Right atrium auricular region (tissue), 2 donors: ENCODE measurements around the gene GDNF. TPM values are rescaled to one million over a fixed set of nuclear protein-coding genes. Genes with fewer than 3 reads are reported as not detected.

Experiments
- DNase-seq: peaks from one replicate; pipeline ENCODE4 v3.0.0-alpha.2; 2019; ENCODE audit warnings: low spot score
- H3K27ac ChIP-seq, 2 donors: fragments of 200-600 bp; sonication (generic); 1 replicate in 1 of 2; 2 replicates in 1 of 2; pipeline ENCODE4 v1.5.1; 2016 to 2019
- H3K27me3 ChIP-seq, 2 donors: fragments of 200-600 bp; sonication (generic); one replicate each; pipeline versions ENCODE4 v1.5.1 to v1.6.0; 2017 to 2019
- H3K36me3 ChIP-seq: fragments of 200-600 bp; sonication (generic); one replicate; pipeline ENCODE4 v1.5.1; 2016
- H3K4me1 ChIP-seq, 2 donors: fragments of 200-600 bp; sonication (generic); one replicate each; pipeline versions ENCODE4 v1.5.1 to v1.6.0; 2017 to 2019
- H3K4me3 ChIP-seq, 2 donors: fragments of 200-600 bp; sonication (generic); 1 replicate in 1 of 2; 2 replicates in 1 of 2; pipeline ENCODE4 v1.5.1; 2017 to 2019; ENCODE audit warnings: mild to moderate bottlenecking in 1 of 2, moderate library complexity in 1 of 2
- H3K9me3 ChIP-seq, 2 donors: fragments of 200-600 bp; sonication (generic); one replicate each; pipeline ENCODE4 v1.5.1; 2019
- CTCF ChIP-seq, 2 donors: fragments of 200-600 bp; sonication (generic); IDR thresholded peaks; one replicate each; pipeline ENCODE4 v1.5.1; 2019; ENCODE audit warnings: antibody characterized with exemption in 2 of 2
- total RNA-seq, 2 donors: library from RNA; depleted of rRNA; stranded (reverse); fragments of >200 nt; gene quantifications; one replicate each; pipeline ENCODE4 v1.1.0, GENCODE V29; 2016

GDNF gene
- total RNA-seq, 2 donors from 2014 or later: 0.19 to 0.31 TPM

DNA sequence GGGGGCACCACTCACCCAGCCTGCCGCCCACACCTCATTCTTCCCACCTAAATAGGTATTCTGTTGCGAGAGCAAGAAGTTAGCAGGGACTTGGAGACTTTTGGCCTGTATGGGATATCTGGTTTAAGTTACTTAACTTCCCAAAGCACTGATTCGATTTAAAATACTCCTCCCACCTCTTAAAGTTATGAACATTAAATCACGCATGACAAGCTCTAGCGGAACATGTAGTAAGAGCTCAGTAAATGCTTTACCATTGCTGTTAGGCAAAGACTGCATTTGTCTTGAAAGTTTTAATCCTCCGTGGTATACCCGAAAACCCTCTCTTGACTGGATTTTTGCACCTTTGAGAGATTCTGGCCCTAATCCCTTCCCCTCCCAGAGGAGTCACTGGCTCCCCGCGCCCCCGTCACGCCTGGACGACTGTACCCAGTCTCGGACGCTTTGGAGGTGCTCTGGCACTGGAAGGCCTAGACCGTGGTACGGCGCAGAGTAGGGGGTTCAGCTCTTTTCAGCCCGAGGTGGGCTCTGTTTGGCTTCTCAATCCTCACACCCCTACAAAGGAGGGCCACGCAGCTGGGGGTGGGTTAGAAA is 4.4 kb downstream of the GDNF start:
- H3K4me1 ChIP-seq: peaks cover 0 to 47% of the 10 kb centered on the region in 2 donors
- peaks cover 0 to 14% of the 10 kb centered on the region in 2 donors for H3K27me3 ChIP-seq
- TF ChIP-seq CTCF (IDR thresholded peaks at IDR 0.05): no peak
- no peaks in the 10 kb centered on the region for H3K36me3 ChIP-seq
- no peak overlapping the region for H3K4me3 ChIP-seq
- H3K9me3 ChIP-seq: no peaks in the 10 kb centered on the region
- H3K27ac ChIP-seq: no peak overlapping the region
- no peak for DNase-seq

- Histone ChIP-seq H3K27me3 (peaks cover 0 to 12% of the 10 kb centered on the region in 2 donors), H3K27ac (no peak overlapping the region), H3K36me3 (no peaks in the 10 kb centered on the region), H3K9me3 (no peaks in the 10 kb centered on the region), H3K4me1 (peaks cover 0 to 40% of the 10 kb centered on the region in 2 donors), H3K4me3 (peak overlapping the region in 1 of 2 donors; percentile 10)
- no peak for TF ChIP-seq CTCF (IDR thresholded peaks at IDR 0.05)
- no peak for DNase-seq
These were observed 5.1 kb downstream of the GDNF start for GRCh38 chr5:37834542-37835379.

DNA sequence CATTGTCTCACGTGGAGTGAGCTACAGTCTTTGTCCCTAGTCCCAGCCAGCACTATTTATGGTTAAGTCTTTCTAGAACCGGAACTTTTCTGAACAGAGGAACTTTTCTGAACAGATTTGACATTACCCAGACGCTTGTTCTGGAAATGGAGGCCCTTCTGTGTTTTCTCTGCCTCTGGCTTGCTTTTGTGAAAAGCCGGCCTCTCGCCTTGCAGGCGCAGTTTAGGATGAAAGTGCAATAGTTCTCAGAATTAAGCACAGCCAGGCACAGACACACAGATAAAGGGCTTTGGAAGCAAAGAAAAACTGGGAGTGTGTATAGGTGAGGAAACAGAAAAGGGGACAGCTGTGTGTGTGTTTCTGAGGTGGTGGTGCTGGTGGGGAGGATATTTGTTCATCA is 5.9 kb downstream of the GDNF start:
- no peak for DNase-seq
- no peak for TF ChIP-seq CTCF (IDR thresholded peaks at IDR 0.05)
- Histone ChIP-seq H3K9me3 (no peaks in the 10 kb centered on the region), H3K36me3 (no peaks in the 10 kb centered on the region), H3K4me3 (no peak overlapping the region), H3K27ac (no peak overlapping the region), H3K4me1 (peaks cover 0 to 33% of the 10 kb centered on the region in 2 donors), H3K27me3 (peaks cover 0 to 7% of the 10 kb centered on the region in 2 donors)

GRCh38 chr5:37831821-37832534 is 7.9 kb downstream of the GDNF start:
- Histone ChIP-seq H3K27me3 (no peaks in the 10 kb centered on the region), H3K4me1 (peaks cover 0 to 15% of the 10 kb centered on the region in 2 donors)

DNA sequence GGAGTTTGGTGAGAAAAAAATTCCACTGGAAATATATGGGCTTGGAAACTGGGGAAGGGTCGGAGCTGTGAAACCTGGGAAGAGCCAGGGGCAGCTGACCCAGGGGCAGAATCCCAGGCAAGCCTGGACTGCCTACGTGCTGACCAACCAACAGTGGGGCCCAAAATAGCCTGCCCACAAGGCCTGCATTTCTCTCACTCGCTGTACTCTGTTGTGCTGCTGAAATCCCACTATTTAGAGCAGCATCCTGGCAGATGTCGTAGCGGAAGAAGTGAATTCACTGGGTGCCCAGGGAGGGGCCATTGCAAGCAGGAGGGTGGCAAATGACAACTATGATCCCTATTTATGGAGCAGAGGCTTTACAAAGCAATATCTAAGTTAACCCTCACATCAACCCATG is 9.5 kb downstream of the GDNF start:
- no peak for DNase-seq
- no peak for TF ChIP-seq CTCF (IDR thresholded peaks at IDR 0.05)
- Histone ChIP-seq H3K36me3 (no peaks in the 10 kb centered on the region), H3K27ac (no peak overlapping the region), H3K27me3 (no peaks in the 10 kb centered on the region), H3K9me3 (no peaks in the 10 kb centered on the region), H3K4me1 (peaks cover 0 to 5% of the 10 kb centered on the region in 2 donors), H3K4me3 (no peak overlapping the region)

More at GRCh38 chr5:37831821-37832534, 7.9 kb downstream of the GDNF start:
- Histone ChIP-seq H3K27ac (no peak overlapping the region), H3K9me3 (no peaks in the 10 kb centered on the region), H3K4me3 (no peak overlapping the region), H3K36me3 (no peaks in the 10 kb centered on the region)
- DNase-seq: no peak
- no peak for TF ChIP-seq CTCF (IDR thresholded peaks at IDR 0.05)
